Osteocyte (in vitro differentiated cells): ENCODE data around the gene GLG1. TPM values are rescaled to one million over a fixed set of nuclear protein-coding genes. Genes with fewer than 3 reads are reported as not detected.
A peak's percentile ranks its signal among the peaks of the same experiment; 100 is the strongest.

ENCODE experiments used
- DNase-seq: peaks from one replicate; pipeline ENCODE4 v3.0.0; 2021; ENCODE audit warnings: mixed read lengths; ENCODE audit not compliant: unreplicated experiment; ENCODE audit errors: extremely low spot score
- H3K27ac Mint-ChIP-seq: one replicate; pipeline ENCODE4 v1.8.0; 2021; ENCODE audit warnings: mild to moderate bottlenecking, mixed read lengths; ENCODE audit not compliant: unreplicated experiment
- H3K27me3 Mint-ChIP-seq: one replicate; pipeline ENCODE4 v1.8.0; 2021; ENCODE audit warnings: mixed read lengths; ENCODE audit not compliant: unreplicated experiment
- H3K36me3 Mint-ChIP-seq: one replicate; pipeline ENCODE4 v1.8.0; 2021; ENCODE audit warnings: mixed read lengths; ENCODE audit not compliant: unreplicated experiment
- H3K4me1 Mint-ChIP-seq: one replicate; pipeline ENCODE4 v1.8.0; 2021; ENCODE audit warnings: mixed read lengths; ENCODE audit not compliant: unreplicated experiment
- H3K4me3 Mint-ChIP-seq: one replicate; pipeline ENCODE4 v1.8.0; 2021; ENCODE audit warnings: mild to moderate bottlenecking, moderate library complexity, mixed read lengths; ENCODE audit not compliant: unreplicated experiment
- H3K9me3 Mint-ChIP-seq: one replicate; pipeline ENCODE4 v1.8.0; 2021; ENCODE audit warnings: mixed read lengths; ENCODE audit not compliant: unreplicated experiment
- CTCF ChIP-seq: fragments of 200-600 bp; sonication (generic); IDR thresholded peaks from 2 replicates; pipeline ENCODE4 v1.5.0; 2021; ENCODE audit warnings: antibody characterized with exemption, mild to moderate bottlenecking, moderate library complexity
- total RNA-seq: library from RNA; stranded (reverse); gene quantifications from 2 replicates; pipeline ENCODE4 v1.2.1, GENCODE V29; 2021

GLG1 gene
- total RNA-seq, 1 donor from 2014 or later: 241 TPM

DNA sequence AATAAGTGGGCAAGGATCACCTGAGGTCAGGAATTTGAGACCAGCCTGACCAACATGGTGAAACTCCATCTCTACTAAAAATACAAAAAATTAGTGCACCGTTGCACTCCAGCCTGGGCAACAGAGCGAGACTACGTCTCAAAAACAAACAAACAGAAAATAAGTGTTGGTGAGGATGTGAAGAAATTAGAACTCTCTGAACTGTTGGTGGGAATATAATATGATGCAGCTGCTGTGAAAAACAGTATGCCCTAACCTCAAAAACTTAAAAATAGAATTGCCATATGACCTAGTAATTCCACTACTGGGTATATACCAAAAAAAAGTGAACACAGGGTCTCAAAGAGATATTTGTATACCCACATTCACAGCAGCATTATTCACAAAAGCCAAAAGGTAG lies 26.1 kb downstream of the GLG1 start:
- Mint-ChIP-seq H3K27me3 (no peaks in the 10 kb centered on the region), H3K36me3 (no peaks in the 10 kb centered on the region), H3K9me3 (no peaks in the 10 kb centered on the region), H3K4me3 (no peak overlapping the region), H3K4me1 (peaks cover 54% of the 10 kb centered on the region), H3K27ac (peak overlapping the region; percentile 16)
- DNase-seq: no peak
- TF ChIP-seq CTCF: no peak

- no peak for TF ChIP-seq CTCF
- H3K9me3 Mint-ChIP-seq: no peaks in the 10 kb centered on the region
- no peak overlapping the region for H3K4me3 Mint-ChIP-seq
- no peak for DNase-seq
- H3K36me3 Mint-ChIP-seq: no peaks in the 10 kb centered on the region
- no peaks in the 10 kb centered on the region for H3K27me3 Mint-ChIP-seq
- no peak overlapping the region for H3K27ac Mint-ChIP-seq
- H3K4me1 Mint-ChIP-seq: peaks cover 57% of the 10 kb centered on the region
Observed at GRCh38 chr16:74578838-74579237, 28.1 kb downstream of the GLG1 start.

GRCh38 chr16:74578433-74578832 lies 28.5 kb downstream of the GLG1 start:
- Mint-ChIP-seq H3K27me3 (no peaks in the 10 kb centered on the region), H3K9me3 (no peaks in the 10 kb centered on the region), H3K4me3 (no peak overlapping the region), H3K27ac (peak overlapping the region; percentile 27), H3K4me1 (peaks cover 55% of the 10 kb centered on the region), H3K36me3 (no peaks in the 10 kb centered on the region)
- no peak for TF ChIP-seq CTCF
- no peak for DNase-seq

- DNase-seq: no peak
- peak overlapping the region; percentile 27 for H3K27ac Mint-ChIP-seq
- TF ChIP-seq CTCF: no peak
- peaks cover 51% of the 10 kb centered on the region for H3K4me1 Mint-ChIP-seq
- H3K27me3 Mint-ChIP-seq: no peaks in the 10 kb centered on the region
- H3K36me3 Mint-ChIP-seq: no peaks in the 10 kb centered on the region
- H3K4me3 Mint-ChIP-seq: no peak overlapping the region
- H3K9me3 Mint-ChIP-seq: no peaks in the 10 kb centered on the region
Observed at GRCh38 chr16:74577882-74578366, 29.0 kb downstream of the GLG1 start.

GRCh38 chr16:74575807-74576643 lies 30.9 kb downstream of the GLG1 start:
- Mint-ChIP-seq H3K27ac (no peak overlapping the region), H3K4me3 (no peak overlapping the region), H3K36me3 (no peaks in the 10 kb centered on the region), H3K9me3 (no peaks in the 10 kb centered on the region), H3K27me3 (no peaks in the 10 kb centered on the region), H3K4me1 (peaks cover 43% of the 10 kb centered on the region)
- no peak for TF ChIP-seq CTCF
- DNase-seq: no peak
